SU-DHL-6 (cell line): ENCODE measurements around the gene AGXT2.

ENCODE experiments used
- H2AFZ ChIP-seq: fragments of 200-600 bp; sonication (generic); 2 replicates; pipeline ENCODE4 v1.6.1; 2014; ENCODE audit warnings: low read depth, mild to moderate bottlenecking, moderate library complexity, mixed read lengths, antibody characterized with exemption, low read length; ENCODE audit not compliant: severe bottlenecking
- H3F3A ChIP-seq: fragments of 200-600 bp; shearing (Covaris generic); 2 replicates; pipeline ENCODE4 v1.6.0; 2016; ENCODE audit warnings: antibody characterized with exemption, mild to moderate bottlenecking; ENCODE audit not compliant: insufficient read depth
- H3K27ac ChIP-seq: fragments of 200-600 bp; sonication (generic); 2 replicates; pipeline ENCODE4 v1.5.1; 2016; ENCODE audit warnings: low read depth, mild to moderate bottlenecking, low read length, moderate library complexity, mixed read lengths
- H3K27me3 ChIP-seq: fragments of 200-600 bp; sonication (generic), shearing (Covaris generic); 2 replicates; pipeline ENCODE4 v1.6.0; 2014; ENCODE audit warnings: mild to moderate bottlenecking, low read length
- H3K36me3 ChIP-seq: fragments of 200-600 bp; sonication (generic); 2 replicates; pipeline ENCODE4 v1.6.1; 2014; ENCODE audit warnings: mild to moderate bottlenecking, low read length, mixed read lengths
- H3K4me2 ChIP-seq: fragments of 300-600, 200-600 bp; shearing (Covaris generic), sonication (generic); 2 replicates; pipeline ENCODE4 v1.6.0; 2014; ENCODE audit warnings: low read length, low read depth, mild to moderate bottlenecking; ENCODE audit not compliant: poor library complexity, severe bottlenecking
- H3K4me3 ChIP-seq: fragments of 200-600 bp; sonication (generic); 2 replicates; pipeline ENCODE4 v1.5.1; 2014; ENCODE audit warnings: antibody characterized with exemption, low read length, mild to moderate bottlenecking, mixed read lengths; ENCODE audit not compliant: insufficient read depth, poor library complexity, severe bottlenecking
- H3K79me2 ChIP-seq: fragments of 200-600 bp; sonication (generic); 2 replicates; pipeline ENCODE4 v1.6.1; 2014; ENCODE audit warnings: mild to moderate bottlenecking, low read length, moderate library complexity; ENCODE audit not compliant: insufficient read depth
- H3K9ac ChIP-seq: fragments of 200-600 bp; sonication (generic); 2 replicates; pipeline ENCODE4 v1.7.0; 2014; ENCODE audit warnings: mild to moderate bottlenecking, low read length
- H3K9me2 ChIP-seq: fragments of 200-600 bp; sonication (generic); replicated peaks from 2 replicates; pipeline ENCODE4 v1.6.1; 2014; ENCODE audit warnings: low read length; ENCODE audit not compliant: insufficient read depth
- H3K9me3 ChIP-seq: fragments of 200-600 bp; sonication (generic); 2 replicates; pipeline ENCODE4 v1.6.1; 2014; ENCODE audit warnings: low read length, mixed read lengths; ENCODE audit not compliant: insufficient read depth
- H4K20me1 ChIP-seq: fragments of 200-600 bp; sonication (generic); 2 replicates; pipeline ENCODE4 v1.6.1; 2014; ENCODE audit warnings: low read depth, mild to moderate bottlenecking, antibody characterized with exemption, low read length, moderate library complexity, mixed read lengths
- EZH2phosphoT487 ChIP-seq: fragments of 200-600 bp; sonication (generic), shearing (Covaris generic); conservative IDR thresholded peaks from 2 replicates; pipeline ENCODE4 v1.6.1; 2018; ENCODE audit warnings: mild to moderate bottlenecking, antibody characterized with exemption, low read length, moderate library complexity, mixed read lengths
- TF ChIP-seq, protein P1 (sequence below): fragments of 200-600 bp; sonication (generic); IDR thresholded peaks from one replicate; pipeline ENCODE4 v1.5.1; 2017; ENCODE audit warnings: antibody characterized with exemption, mild to moderate bottlenecking, low read length, moderate library complexity; ENCODE audit not compliant: insufficient read depth, poor library complexity, severe bottlenecking

AGXT2 gene

DNA sequence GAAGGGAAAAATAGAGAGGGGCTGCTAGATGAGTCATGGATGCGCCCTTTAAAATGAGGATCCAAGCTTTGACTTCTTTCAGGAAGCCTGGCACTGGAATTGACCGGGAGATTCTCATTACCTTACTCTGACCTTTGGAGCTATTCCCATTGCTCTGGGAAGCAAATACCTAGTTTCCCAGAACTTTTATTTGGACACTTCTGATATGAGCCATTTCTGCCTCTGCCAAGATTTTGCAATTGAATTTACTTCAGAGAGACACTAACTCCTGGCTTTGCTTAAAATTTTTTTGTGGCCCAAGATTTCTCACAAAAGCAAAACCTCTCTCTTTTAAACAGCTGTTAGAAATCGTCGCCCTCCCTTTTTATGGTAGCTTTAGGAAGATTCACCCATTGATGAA is 15.7 kb upstream of the AGXT2 start:
- Histone ChIP-seq H3K9me2 (no peaks in the 10 kb centered on the region), H4K20me1 (no peaks in the 10 kb centered on the region), H2AFZ (no peak overlapping the region), H3K27ac (no peak overlapping the region), H3K9ac (no peak overlapping the region), H3K9me3 (no peaks in the 10 kb centered on the region), H3K4me3 (no peak overlapping the region), H3K4me2 (no peak overlapping the region), H3K79me2 (no peaks in the 10 kb centered on the region), H3K27me3 (no peaks in the 10 kb centered on the region), H3K36me3 (no peaks in the 10 kb centered on the region), H3F3A (no peaks in the 10 kb centered on the region)
- TF ChIP-seq, protein P1, sequence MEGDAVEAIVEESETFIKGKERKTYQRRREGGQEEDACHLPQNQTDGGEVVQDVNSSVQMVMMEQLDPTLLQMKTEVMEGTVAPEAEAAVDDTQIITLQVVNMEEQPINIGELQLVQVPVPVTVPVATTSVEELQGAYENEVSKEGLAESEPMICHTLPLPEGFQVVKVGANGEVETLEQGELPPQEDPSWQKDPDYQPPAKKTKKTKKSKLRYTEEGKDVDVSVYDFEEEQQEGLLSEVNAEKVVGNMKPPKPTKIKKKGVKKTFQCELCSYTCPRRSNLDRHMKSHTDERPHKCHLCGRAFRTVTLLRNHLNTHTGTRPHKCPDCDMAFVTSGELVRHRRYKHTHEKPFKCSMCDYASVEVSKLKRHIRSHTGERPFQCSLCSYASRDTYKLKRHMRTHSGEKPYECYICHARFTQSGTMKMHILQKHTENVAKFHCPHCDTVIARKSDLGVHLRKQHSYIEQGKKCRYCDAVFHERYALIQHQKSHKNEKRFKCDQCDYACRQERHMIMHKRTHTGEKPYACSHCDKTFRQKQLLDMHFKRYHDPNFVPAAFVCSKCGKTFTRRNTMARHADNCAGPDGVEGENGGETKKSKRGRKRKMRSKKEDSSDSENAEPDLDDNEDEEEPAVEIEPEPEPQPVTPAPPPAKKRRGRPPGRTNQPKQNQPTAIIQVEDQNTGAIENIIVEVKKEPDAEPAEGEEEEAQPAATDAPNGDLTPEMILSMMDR = no peak
- TF ChIP-seq EZH2phosphoT487 = no peak

DNA sequence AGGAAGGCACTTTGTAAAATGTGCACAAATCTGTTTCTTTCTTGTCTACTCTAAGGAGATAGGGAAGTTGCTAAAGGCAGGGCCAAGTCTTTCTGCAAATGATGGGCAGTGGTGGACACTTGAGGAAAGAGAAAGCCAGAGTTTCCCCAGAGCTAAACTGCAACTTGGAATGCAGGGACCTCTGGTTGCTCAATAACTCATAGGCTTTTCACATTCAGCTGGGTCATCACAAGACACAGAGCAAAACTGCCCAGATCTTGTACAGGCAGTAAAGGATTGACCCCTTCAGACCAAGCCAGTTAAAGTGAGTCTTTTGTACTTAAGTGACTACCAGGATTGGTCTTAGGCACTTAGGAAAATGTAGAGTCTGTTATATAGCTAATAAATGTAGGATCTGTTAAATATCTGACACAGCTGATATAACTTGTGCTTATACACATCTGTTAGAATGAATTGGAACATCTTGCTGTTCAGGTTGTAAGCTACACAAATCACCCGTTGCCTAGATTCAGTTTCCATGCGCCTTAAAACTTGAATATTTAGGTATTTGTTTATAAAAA is 13.5 kb upstream of the AGXT2 start:
- H3K36me3 ChIP-seq = no peaks in the 10 kb centered on the region
- no peak overlapping the region for H3K4me3 ChIP-seq
- TF ChIP-seq EZH2phosphoT487 = no peak
- TF ChIP-seq, protein P1 = no peak

DNA sequence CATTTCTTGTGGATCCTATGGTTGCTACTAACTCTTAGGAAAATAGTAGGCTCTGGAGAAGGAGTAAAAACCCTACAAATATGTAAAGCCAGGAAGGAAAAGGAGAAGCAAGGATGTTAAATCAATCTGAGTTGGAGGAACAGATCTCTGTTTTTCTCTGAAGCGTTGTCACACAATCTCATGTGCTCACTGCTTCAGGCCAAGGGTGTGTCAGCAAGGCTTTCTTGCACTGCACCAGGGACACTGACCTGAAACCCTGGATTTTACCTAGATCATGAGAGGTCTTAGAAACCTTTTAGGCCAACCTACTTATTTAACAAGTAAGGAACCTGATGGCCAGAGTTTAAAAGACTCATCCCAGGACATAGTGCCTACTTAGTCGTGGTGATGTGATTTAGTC is 12.5 kb upstream of the AGXT2 start:
- no peaks in the 10 kb centered on the region for H3K9me3 ChIP-seq
- H3K27me3 ChIP-seq = no peaks in the 10 kb centered on the region
- no peaks in the 10 kb centered on the region for H3K9me2 ChIP-seq
- H3K27ac ChIP-seq = no peak overlapping the region
- H3K9ac ChIP-seq = no peak overlapping the region
- no peaks in the 10 kb centered on the region for H3K36me3 ChIP-seq
- H2AFZ ChIP-seq = no peak overlapping the region
- H3K79me2 ChIP-seq = no peaks in the 10 kb centered on the region
- no peak overlapping the region for H3K4me3 ChIP-seq
- H4K20me1 ChIP-seq = no peaks in the 10 kb centered on the region
- H3K4me2 ChIP-seq = no peak overlapping the region
- TF ChIP-seq, protein P1 = no peak
- no peak for TF ChIP-seq EZH2phosphoT487
- no peaks in the 10 kb centered on the region for H3F3A ChIP-seq

More for the DNA sequence above, 13.5 kb upstream of the AGXT2 start:
- no peaks in the 10 kb centered on the region for H3K27me3 ChIP-seq
- H3K9me2 ChIP-seq = no peaks in the 10 kb centered on the region
- no peaks in the 10 kb centered on the region for H4K20me1 ChIP-seq
- H2AFZ ChIP-seq = no peak overlapping the region
- H3K79me2 ChIP-seq = no peaks in the 10 kb centered on the region
- H3K9me3 ChIP-seq = no peaks in the 10 kb centered on the region
- H3F3A ChIP-seq = no peaks in the 10 kb centered on the region
- H3K4me2 ChIP-seq = no peak overlapping the region
- no peak overlapping the region for H3K27ac ChIP-seq
- no peak overlapping the region for H3K9ac ChIP-seq
